SKM-1 (cell line): ENCODE measurements around the gene IZUMO4.

Experiments
- DNase-seq: peaks from one replicate; lab custom pipeline; 2025; ENCODE audit not compliant: unreplicated experiment; lab: John Stamatoyannopoulos, UW

Gene IZUMO4

DNA sequence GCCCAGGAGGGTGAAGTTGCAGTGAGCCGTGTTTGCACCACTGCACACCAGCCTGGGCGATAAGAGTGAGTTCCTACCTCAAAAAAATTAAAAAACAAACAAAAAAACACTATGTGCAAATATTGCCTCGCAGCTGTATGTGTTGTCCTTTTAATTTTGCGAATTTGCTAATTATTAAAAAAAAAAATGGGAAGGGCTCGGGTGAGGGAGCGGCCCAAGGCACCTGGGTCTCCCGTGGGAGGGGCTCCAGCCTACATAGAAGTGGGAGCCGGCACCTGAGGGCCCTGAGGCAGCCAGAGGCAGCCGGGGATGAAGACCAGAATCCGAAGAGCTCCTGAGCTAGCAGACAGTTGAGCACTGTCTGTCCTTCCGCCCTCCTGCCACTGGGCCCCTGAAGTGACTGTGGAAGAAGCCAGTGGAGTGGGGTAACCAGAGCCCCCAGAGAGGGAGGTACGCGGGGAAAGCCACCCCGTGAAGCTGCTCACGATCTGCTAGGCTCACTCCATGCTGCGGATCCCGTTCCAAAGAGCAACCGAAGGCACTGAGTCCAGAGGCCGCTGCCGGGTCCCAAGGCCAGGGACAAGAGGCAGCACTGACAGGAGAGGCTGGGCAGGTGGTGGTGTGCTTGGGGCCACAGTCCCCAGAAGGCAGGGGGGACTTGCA lies 6.5 kb downstream of the IZUMO4 start:
- no peak for DNase-seq

DNA sequence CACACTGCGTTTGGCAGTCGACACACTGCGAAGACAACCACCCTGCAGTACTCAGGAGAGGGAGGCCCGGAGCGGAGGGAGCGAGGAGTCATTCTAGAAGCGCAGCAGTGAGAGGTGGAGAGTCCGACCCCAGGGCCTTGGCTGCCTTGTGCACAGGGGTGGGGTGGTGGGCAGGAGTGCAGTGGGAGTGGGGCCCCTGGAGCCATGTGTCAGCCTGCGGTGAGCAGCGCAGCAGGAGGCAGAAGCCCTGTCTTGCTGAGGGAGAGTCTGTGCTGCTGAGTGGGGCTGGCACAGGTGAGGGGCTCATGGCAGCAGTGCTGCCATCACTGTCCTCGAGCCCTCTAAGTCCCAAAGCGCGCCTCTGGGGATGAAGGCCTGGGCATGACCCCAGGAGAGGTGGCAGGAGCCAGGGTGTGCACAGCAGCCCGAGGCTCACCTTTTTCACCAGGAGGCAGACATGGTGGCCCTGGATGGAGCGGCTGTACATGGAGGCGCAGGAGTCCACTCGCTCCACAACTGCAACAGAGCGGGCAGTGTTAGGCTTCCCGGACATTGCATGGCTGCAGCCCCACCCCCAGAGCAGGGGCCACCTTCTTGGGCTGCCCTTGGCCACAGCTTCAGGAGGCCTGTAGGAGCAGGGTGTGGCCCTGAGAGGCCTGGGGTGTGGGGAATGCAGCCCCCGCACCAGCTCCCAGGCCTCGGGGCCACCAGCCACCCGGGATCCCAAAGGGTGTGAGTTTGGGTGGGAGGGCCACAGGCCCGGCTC lies 11.7 kb downstream of the IZUMO4 start:
- DNase-seq: no peak

DNA sequence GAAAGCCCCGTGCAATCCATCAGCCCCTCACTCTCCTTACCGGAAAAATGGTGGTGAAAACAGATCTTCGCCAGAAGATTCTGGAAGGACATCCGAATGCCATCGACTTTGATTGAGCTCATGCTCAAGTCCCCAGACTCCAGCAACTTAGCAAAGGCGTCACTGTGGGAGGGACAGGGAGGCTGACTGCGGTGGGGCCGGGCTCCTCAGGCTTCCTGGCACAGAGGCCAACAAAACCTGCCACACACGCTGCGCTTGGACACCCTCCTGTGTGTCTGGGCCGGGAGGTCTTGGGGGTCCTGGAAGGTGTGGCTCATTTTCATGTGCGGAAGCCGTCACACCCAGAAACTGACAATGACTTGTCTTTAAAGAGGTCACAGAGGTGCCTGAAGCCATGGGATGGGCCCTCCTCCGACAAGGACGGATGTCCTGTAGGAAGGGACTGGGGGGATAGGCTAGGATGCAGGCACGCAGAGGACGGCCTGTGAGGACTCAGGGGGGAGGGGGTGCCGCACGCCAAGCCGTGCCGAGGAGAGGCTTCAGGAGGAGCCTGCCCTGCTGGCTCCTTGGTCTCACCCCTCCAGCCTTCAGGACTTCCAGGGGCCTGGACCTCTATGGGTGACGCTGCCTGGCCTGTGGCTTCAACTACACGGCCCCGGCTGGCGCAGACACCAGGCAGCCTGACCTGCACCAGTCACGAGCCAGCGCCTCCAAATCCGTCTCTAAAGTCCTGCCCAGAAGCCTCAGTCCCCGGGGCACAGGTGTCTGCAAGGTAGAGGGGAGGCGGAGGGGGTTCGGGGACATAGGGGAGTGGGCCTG lies 12.5 kb downstream of the IZUMO4 start:
- DNase-seq: no peak

DNA sequence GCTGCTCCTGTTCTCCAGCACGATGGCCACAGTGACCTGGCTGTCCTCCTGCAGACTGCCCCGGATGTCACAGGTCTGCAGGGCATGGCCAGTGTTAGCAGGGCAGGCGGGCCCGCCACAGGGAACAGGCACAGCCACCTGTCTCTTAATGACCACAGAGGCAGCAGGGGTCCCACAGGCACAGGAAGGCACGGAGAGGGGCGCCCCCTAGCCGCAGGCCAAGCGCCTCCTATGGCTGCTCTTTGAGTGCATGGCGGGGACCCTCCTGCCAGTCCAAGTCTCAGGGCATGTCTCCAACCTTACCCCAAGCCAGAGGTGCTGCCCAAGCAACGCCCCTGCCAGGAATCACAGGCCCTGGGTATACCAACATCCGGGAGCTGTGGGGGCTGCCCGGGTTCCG lies 14.1 kb downstream of the IZUMO4 start:
- DNase-seq: no peak

DNA sequence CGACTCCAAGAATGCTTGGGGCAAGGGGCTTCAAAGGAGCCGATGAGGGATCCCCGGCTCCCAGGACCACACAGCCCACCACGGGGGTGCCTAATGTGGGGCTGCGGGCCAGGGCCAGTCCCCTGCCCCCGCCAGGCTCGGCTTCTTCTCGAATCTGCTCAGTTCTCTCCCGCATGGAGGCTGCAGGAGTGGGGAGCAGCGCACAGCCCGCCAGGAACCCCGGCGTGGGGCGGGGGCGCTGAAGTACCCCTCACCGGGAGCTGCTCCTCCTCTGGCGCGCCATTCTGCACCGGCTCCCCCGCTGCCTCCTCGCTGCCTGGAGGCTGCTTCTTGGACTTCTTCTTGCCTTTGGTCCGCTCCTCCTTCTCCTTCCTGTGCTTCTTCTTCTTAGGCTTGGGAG lies 14.7 kb downstream of the IZUMO4 start:
- no peak for DNase-seq

DNA sequence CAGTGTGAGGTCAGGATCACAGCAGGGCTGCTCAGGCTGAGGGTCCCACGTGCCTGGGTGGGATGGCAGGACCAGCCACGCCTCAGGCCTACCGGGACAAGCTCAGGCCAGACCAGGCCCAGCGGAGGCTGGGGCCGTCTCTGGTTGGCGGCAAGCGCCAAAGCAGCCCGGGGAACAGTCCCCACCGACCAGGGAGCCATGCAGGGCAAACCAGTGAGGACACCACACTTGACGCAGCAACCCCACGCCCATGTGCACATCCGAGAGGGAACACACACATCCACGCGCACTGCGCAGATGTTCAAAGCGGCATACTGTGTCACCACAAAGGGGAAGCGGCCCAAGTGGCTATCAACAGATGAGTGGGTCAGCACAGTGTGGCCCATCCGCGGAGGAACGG lies 15.2 kb downstream of the IZUMO4 start:
- no peak for DNase-seq

DNA sequence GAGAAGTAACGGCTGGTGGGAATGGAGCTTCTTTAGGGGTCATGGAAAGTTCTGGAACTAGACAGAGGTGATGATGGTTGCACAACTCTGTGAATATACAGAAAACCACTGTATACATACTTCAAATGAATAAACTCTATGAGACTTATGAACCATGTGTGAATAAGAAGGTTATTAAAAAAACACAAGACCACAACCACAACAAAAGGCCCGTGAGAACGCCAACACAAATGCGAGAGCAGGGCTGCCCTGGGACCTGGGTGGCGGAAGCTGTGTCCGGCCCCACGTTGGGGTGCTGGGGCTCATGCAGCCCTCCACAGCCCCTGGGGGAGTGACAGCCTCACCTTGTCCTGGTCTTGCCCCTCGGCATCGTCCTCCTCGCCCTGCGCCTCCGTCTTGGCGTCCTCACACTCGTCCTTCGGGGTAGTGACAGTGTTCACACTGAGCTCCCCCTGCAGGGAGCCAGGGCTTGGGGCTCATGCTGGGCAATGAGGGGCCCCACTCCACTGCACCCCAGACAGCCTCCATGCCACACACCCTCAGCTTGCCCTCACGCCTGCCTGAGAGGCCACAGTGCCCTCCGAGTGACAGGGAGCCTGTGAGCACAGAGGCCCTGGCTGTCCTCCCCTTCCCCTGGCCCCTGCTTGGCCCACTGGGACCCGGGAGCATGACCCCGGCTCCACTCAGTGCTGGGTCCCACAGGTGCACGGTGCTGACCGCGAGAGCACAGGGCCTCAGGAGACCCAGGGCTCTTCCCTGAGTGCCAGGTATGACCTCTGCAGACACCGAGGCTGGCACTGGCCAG lies 16.0 kb downstream of the IZUMO4 start:
- no peak for DNase-seq

DNA sequence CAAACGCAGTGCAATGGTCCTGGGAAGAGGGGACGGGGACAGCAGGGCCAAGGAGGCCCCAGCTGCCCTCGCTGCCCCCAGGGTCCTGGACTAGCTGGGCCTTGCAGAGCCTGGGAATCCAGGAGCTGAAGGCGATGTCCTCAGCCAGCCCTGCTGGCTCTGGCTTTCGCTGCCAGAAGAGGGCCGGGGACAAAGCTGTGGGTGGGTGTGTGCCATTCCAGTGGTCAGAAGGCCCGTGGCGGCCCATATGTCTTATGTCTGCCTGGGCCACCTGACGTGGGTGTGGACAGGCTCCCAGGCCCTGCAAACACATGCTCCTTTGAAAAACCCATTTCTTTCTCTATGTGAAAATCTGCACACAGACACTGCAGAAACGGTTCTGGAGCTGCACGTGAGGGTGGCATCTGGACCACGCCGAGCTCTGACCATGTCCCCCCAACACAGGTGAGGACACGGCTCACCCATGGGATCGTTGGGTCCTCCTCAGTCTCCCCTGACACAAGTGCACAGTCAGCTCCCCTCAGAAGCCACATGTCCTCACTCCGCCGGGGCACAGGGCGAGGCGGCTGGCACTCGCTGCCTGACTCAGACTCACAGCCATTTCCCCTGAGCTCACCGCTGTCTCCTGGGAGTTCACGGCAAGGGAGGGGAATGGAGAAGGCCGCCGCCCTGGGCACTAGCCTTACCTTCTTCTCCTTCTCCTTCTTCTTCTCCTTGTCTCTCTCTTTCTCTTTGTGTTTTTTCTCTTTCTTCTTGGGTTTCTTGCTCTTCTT lies 16.9 kb downstream of the IZUMO4 start:
- no peak for DNase-seq

DNA sequence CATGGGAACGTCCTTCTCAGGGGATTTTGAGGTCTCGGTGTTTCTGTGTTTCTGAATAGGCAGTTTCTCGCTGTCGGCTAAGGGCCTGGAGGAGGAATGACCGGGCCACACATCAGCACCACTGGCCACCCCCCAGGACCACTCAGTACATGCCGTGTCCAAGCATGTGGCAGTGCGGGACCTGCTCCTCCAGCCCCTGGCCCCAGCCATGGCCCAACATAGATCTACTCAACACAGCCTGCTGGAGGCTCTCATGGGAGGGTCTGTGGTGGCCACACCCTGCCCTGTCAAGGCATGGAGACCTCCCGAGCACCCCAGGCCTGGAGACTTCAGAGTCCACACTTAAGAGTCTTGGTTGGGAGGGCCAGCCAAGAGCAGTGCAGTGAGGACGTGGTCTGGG lies 17.5 kb downstream of the IZUMO4 start:
- DNase-seq: no peak

DNA sequence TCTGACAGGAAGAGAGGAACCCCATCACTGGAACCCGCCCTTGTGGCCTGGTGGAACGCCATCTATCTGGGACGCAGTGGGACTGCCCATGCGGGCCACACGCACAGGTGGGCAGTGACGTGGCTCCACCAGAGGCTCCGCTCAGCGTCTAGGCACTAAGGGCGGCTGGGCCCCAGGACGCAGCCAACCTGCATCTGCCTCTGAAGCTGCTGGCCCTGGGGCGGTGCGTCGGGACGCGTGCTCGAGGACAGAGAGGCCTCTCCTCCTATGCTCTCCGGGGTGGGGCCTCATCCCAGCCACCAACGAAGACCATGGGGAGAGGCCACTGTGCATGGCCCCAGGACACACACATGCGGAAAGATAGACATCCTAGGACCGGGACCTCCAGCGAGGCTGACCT lies 18.1 kb downstream of the IZUMO4 start:
- DNase-seq: no peak

DNA sequence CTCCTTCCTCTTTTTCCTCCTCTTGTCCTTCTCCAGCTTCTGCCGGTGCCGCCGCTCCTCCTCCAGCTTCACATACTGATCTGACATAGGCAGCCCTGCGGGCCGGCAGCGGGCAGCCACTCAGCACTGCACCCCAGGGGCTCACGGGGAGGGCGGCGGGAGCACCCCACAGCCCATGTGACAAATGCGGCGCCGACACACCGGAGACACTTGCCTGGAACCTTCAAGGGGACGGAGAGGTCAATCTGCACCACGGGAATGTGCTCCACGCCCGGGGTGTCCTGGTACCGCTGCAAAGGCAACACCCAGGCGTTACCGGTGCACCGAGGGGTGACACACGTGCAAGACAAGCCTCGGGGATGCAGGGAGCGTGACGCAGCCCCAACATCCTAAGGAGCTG lies 18.6 kb downstream of the IZUMO4 start:
- DNase-seq: no peak

DNA sequence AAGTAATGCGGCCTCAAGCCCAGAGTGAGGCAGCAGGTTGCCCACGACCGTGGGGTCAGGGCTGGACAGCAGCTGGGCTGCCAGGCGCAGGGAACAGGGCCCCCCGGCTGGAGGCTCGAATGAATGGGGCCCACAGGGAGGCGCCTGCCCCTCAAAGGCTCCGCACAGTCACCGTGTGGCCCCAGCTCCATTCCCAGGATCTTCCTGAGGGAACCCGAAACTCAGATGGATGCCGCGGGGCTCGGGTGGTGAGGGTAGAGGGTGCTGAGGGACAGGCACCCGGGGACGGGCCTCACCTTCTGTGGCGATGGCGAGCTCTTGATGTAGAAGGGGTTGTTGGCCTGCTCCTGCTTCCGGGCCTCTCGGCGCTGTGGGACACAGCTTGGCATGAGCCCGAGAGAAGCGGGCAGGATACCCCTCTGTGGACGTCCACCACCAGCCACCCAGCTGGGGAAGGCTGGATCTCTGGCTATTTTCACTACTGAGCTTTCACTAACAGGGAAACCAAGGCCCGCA lies 19.3 kb downstream of the IZUMO4 start:
- DNase-seq: no peak

DNA sequence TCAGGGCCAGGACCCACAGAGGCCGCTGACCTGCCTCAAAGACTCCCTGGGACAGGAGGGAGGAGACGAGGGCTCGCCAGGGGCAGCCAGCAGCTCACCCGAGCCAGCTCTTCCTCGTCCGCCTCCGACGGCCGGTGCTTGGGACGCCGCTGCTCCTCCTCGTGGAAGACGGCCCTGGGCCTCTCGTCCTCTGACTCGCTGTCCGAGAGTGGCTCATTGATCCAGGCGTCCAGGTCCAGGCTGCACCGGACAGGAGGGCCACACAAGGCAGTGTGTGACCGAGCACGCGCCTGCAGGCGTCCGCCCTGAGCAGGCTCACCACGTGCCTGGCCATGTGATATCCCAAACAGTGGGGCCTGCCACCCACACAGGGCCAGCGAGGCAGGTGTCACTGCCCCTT lies 19.8 kb downstream of the IZUMO4 start:
- no peak for DNase-seq

DNA sequence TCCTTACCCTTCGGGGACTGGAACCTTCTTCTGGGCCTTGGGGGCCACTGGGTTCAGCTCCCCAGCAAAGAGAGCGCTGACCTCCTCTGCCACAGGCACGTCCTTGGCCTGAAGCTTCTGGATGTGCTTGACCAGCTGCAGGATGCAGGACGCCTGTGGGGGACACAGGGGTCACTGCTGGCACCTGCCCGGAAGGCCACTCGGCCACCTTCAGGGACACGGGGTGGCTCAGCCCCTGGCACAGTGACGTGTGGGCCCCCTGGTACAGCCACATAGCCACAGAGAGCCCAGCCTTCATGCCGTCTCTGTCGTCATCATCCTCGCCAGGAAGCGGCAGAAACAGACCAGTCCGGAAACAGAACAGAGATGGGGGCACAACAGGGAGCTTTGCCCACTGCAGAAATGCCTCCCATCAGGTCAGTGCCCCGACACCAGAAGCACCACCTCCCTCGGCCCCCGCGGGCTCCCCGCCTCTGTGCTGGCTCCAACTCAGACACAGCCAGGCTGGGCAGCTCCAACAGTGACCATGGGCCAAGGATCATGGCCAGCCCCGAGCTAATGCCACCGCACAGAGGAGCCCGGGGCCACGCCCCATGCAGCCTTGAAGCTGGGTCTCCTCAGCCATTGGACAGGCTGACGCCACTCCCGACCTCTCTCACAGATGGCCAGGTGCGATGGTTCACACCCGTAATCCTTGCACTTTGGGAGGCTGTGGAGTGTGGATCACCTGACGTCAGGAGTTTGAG lies 20.7 kb downstream of the IZUMO4 start:
- no peak for DNase-seq

DNA sequence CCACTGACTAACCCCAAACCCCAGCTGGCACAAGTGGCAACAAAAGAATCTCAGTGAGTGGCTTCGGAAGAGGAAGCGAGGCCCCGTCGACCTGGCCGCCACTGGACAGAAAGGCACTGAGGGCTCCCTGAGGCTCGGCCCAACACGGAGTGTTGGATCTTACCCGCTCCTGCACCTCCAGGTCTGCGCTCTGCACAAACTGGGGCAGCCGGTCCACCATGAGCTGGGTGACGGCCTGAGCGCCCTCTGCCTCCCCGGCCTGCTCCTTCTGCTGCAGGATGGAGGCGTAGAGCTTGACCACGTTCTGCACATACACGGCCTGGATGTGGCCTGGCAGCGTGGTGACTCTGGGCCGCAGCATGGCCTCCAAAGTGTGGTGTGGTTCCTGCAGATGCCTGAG lies 21.7 kb downstream of the IZUMO4 start:
- no peak for DNase-seq

DNA sequence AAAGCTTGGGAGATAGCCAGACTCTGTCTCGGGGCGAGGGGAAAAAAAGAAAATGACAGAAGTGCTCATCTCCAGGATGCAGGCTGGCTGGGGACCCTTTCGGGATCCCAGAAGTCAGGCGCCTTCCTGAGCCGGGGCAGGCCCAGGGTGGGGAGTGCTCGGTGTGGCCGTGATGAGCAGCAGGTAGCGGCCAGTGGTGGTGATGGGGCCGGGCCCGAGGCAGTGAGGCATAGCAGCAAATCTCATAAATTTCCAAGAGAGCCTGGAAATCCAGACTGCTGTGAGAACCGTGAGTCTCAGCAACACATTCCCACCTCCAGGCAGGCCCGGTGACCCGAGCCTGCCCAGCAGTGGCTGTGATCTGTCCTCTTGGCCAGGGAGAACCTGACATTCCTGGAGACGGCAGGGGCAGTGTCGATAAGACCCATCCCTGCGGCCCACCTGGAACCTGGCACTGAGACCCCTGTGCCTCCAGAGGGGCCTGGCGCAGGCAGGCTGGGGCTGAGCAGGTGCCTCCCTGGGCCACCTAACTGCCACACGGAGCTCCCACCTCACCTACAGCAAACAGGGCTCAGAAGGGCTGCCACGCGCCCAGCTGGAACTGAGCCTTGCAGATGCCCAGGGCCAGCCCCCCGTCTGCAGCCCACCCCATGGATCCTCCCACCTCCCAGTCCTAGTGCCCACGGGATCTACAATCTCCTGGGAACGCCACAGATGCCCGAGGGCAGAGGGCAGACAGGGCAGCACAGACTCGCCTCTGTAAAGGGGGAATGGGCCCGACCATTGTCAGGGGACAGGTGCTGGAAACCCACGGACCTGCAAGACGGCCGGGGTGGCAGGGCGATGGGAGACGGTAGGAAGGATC lies 23.4 kb downstream of the IZUMO4 start:
- no peak for DNase-seq

DNA sequence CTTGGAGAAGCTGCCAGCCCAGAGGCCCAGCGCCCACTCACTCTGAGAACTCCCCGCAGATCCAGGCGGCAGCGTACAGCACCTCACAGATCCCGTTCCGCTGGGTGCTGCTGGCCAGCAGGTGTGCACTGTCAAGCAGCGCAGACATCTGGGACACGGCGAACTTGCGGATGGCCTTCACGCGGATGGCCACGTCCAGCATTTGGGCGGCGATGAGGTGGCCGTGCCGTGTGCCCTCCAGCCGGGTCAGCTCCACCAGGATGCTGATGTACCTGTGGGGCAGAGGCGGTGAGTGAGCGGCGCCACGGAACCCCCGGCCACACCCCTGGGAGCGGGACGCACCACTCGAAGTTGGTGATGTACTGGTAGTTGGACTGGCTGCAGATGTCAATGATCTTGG lies 24.1 kb downstream of the IZUMO4 start:
- no peak for DNase-seq

DNA sequence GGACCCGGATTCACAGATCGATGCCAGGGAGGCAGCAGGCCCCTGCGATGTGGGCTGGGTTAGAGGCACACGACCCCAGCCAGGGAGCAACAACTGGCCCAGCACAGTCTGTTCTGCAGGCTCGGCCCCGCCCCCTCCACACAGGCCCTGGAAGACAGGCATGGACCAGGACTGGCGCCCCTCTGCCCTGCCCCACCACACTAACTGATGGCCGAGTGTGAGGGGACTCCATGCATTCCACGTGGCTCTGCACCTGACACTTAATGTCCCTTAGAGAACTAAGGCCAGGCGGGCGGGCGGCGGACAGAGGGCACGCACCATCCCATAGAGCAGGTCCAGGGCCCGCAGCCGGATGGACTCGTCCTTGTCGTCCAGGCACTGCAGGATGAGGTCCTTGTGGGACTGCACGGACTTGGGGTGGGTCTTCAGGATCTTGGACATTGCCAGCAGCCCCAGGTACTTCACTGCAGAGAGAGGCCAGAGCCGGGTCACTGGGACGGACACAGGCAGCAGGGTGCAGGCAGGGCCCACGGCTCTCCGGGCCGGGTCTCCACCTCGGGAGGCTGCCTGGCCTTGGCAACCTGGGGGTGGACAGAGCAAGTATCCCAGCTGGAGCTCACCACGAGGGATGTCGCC lies 24.8 kb downstream of the IZUMO4 start:
- no peak for DNase-seq
